Activated CD8-positive, alpha-beta memory T cell treated with anti-CD3 and anti-CD28 coated beads for 48 hours (primary cell): ENCODE measurements around the gene CYSTM1.
A peak's percentile ranks its signal among the peaks of the same experiment; 100 is the strongest.

Source experiments
- DNase-seq, 3 experiments: peaks; one replicate each; pipeline ENCODE4 v3.0.0-alpha.2; 2020; ENCODE audit warnings: low read depth in 2 of 3, low spot score in 2 of 3

CYSTM1 gene, protein sequence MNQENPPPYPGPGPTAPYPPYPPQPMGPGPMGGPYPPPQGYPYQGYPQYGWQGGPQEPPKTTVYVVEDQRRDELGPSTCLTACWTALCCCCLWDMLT

DNA sequence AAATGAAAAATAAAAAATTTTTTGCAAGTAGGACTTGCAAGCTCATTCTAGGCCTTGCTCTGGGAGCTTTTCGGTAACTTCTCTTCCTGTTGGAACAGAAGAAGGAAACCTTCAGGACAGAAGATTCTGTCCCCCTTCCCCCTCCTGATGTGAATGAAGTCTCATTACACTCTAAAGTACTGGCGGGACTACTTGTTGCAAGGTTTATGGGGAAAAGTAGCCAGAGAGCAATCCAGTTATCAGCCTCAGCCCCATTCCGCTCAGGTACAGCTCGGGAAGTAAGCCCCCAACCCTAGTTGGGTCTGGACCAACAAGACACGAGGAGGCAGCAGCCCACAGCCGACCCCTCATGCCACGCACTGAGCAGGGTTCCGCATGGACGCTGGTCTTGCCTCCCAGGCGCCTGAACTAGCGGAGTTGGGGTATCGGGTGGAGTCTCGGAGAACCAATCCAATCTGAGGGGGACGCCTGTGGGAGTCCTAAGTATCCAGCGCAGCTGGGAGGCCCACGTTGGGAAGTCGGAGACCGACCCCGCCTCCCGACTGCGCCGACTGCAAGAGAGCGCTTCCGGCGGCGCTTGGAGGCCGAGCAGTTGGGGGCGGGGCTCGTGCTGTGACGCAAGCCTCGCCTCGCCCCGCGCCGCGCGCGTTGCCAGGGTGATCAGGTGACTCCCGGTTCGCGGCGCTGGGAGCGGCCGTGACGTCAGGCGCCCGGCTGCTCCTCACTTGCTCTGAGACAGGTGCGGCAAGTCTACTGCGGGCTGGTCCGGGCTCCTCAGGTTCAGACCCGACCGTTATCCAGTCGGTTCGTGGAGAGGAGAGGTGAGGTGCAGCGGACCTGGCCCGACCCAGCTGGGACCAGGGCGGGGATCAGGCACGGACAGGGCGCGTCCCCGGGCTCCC, at the start of gene CYSTM1:
CYSTM1 (plus strand) TSS at position 724 of the 902 bp plus-strand sequence. CDS start 19,278 bp downstream, outside the sequence.
- DNase-seq: peak; percentile 82 to 90 (median 85)

DNA sequence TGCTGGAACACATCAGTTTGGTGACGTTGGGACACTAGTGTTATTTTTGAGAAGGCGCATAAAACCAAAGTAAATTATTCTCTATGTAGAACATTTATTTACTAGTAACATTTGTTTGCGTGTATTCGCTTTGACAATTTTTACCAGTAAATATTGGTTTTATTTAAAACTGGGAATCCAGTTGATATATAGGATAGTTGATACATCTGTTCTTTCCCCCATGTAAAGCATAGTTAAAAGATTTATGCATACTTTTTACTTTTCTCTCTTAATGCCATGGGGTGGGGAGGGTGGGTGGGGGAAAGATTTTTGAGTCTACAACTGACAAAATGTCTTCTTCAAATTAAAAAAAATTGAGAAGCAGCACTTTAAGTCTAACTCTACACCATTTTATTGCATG, 49.4 kb upstream of the CYSTM1 start, which contains the start of gene IGIP:
IGIP (plus strand) TSS at position 301 of the 400 bp plus-strand sequence. CDS start 2,540 bp downstream, outside the sequence.
- DNase-seq: no peak

DNA sequence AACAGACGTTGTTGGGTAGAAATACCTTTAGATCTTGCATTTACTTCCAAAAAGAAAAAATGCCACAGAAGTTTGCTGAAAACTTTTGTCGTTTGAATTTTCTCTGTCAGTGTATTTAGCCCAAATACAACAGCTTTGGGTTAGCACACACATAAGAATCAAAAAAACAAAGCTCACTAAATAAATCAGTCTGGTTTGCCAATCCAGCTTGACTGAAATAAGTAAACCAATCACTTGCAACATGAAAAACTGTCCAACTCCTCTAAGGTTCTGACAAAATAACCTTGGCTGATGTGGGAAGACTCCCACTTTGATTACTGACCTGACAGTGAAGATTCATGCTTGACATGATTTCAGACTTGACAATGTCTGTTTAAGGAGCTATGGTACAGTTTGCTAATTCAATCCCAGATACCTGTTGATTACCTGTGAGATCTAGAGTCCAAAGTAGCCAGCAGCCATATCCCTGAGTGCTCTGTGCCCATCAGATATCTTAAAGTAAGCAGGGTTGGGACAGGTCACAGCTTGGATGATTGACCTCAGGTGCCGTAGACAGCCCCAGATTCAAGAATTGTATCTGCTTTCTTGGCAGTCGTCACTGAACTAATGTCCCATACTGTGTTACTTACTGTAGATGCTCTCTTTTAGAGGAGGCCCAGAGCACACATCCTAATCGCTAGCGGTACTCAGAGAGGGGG, 48.5 kb upstream of the CYSTM1 start:
- no peak for DNase-seq

DNA sequence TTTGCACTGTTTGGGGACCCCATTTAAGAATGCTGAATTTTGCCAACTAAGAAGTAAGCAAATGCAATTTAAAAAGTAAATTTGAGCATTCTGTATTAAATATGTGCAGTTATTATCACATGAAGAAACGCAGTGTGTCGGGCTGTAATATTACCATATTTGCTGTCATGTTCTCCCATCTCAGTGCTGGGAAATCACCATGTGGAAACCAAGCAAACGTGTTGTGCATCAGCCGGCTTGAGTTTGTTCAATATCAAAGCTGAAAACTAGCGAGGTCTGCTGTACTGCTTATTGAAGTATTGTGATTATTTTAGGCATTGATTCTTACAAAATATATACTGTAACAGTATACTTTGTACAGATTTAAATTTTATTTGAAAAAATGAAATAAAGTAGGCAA, 46.6 kb upstream of the CYSTM1 start:
- DNase-seq: no peak

DNA sequence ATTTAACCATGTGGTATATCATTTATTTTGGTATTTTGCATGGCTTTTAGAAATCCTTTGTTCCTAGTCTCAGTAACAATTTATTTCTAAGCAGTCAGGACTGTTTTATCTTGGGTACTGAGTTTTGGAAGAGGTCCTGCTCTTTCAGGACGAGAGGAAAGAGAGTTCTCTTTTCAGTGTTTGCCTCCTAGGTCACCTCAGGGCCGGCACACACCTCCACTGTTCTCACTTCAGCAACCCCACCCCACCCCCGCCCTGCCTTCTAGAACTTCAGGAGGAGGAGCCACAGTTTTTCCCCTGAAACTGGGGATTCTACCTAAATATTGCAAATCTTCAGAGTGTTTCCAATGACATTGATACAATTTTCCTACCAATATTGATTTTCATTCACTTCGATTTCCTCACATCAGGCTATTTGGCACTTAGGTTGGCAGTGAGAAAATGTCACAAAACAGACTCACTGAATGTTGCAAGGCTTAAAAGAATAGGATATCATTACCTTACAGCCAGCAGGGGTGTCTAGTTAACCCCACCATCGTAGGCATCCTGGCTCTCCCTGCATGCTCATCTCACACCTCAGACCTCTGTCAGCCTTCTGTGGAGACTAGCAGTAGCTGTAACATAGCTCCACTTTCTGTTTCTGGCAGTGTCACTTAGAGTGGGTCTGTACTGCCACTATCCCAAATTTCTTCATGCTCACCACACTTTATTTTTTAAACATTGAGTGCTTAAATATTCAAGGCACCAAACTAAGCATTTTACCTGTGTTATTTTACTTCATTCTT, 43.8 kb upstream of the CYSTM1 start:
- DNase-seq: no peak

DNA sequence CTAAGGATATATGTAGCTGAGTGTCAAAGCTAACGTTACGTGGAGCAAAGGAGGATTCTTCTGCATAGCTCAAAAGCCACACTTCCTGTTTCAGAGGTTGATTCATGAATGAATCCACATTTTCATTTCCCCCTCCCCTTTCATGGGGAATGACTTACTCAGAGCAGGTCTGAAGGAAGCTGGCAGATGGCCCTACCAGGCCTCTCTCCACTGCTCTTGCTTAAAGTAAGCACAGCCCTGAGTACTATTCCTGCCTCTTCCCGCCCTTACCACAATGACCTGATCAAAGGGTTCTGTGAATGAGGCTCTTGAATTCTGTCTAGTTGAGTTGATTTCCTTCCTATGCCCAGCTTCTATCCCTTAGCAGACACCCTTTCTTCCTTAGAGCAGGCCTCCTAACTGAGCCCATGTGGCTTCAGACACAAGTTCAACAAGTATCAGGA, 43.0 kb upstream of the CYSTM1 start:
- DNase-seq: no peak

DNA sequence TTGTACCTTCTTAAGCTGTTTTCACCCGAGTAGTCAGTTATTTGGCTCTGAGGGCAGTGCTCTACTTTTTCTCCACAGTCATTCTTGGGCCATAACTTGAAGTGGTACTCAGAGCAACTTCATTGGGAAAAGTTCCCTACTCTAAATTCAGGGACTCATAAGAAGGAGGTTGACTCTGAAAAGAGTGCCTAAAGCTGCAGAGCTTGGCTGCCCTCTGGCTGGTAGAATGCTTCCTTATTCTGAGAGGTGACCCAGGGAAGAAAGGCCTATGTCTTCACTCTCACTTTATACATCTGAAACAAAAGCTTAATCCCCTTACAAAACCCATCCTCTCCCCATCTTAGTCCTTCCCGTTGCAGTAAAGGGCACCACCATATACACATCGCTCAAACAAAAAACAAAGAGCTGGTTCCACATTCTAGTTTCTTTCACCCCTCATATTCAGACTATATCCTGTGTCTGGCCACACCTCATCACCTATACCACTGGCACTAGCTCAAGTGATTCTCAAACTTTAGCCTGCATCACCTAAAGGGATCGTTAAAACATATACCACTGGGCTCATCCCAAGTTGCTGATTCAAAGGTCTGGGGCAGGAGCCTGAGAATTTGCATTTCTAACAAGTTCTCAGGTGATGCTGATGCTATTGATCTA, 41.3 kb upstream of the CYSTM1 start:
- DNase-seq: no peak

DNA sequence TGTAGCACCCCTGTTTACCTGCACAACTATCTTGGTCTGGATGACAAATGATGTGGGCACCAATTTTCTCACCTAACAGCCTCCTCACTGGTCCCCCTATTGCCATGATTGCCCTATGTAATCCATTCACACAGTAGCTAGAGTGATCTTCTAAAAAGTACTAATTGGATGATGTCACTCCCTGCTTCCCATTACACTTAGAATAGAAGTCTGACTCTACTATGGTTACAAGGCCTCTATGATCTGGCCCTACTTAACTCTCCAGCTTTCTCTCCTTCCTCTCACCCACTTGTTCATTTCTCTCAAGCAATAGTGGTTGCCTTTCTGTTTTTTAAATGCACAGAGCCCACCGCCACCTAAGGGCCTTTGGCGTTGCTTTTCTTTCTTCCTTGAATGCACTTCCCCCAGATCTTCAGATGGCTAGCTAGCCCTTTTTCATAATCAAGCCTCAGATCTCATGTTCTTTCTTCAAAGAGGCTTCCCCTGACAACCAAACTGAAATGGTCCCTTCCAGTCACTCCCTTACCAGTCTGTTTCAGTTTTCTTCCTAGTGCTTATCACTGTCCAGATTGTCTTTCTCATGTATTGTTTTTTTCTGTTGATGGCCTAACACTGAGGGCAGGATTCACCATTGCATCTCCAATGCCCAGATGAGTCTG, 40.6 kb upstream of the CYSTM1 start:
- no peak for DNase-seq

DNA sequence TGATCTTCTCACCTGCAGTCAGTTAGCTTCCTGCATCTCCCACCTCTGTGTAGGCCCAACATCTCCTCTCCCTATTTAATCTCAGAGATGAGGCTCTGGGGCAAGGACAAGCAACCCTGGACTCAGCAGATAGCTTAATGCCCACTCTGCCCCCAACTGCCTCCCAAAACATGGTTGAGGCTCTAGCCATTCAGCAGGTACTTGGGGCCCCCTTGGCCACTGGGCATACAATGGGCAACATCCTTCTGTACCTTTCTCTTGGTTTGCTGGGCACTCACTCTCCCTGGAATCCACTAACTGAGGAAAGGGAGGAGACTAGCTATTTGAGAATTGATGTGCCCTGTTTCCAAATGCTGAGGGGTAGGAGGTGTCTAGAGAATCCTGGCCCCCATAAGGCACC, 39.9 kb upstream of the CYSTM1 start:
- DNase-seq: no peak

DNA sequence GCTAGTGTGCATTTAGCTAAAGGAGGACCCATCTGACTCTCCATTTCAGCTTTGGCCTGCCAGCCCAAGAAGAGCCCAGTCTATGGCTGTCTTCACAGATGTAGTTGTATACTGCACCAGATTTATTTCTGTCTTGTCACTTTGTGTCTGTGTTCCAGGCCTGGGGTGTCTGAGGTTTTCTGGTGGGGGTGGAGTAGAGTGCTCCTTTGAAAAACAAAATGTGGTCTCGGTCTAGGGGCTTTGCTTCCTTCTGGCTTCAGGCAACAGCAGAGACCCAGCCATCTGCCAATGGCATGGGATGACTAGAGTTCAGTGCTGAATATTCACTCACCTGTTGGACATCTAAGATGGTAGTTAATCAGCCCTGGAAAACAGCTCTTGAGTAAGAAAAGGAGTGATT, 38.4 kb upstream of the CYSTM1 start:
- DNase-seq: no peak

DNA sequence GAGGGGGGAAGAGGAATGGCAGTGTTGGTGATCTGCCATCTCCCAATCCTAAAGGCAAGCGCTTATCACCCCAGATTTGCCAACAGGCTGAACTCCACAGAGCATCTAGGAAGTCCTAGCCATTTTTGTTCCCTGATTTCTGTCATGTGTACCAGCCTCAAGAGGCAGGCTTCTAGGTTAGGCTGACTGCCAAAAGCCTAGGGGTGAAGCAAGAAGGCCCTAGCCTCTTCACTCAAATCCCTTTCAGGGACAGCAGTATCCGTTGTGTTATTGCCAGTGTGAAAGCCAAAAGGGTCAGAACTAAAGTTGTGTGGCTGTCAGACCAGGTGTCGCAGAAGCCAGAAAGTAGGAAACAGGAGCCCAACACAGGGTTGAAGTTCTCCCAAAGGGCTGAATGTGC, 34.6 kb upstream of the CYSTM1 start:
- no peak for DNase-seq

DNA sequence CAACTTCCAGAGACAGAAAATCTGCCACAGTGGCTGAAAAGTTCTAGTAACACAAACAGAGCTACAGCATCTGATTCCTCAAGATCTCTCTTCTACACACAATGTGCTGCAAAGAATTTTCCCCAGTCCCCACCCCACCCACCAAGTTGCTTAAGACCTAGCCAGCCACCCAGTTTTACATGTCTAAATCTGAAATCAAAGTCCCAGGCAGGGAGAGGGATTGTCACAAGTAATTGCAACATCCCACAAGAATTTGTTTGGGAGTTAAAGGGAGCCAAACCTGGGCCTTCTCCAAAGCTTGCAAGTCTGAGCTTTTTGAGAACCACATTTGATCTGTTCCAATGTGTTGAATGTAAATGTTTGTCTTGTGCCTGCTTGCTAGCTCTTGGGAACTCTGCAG, 33.7 kb upstream of the CYSTM1 start:
- DNase-seq: no peak

DNA sequence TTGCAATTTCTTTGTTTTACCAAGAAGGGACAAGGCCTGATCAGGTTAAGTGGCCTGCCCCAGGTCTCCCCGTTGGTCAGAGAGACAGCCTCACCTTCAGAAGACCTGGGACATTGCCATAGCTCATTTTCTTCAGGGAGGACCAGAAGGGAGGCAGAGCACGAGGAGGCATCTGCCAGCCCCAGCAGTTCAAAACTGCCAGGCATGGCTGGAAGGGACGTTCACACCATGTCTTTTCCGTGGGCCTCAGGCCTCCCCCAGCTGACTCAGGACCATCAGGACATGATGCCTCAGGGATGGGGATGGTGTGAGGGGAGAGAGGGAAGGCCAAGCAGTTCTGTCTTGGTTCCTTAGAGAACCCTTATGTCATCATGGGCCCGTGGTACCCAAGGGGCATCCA, 32.7 kb upstream of the CYSTM1 start:
- DNase-seq: no peak

DNA sequence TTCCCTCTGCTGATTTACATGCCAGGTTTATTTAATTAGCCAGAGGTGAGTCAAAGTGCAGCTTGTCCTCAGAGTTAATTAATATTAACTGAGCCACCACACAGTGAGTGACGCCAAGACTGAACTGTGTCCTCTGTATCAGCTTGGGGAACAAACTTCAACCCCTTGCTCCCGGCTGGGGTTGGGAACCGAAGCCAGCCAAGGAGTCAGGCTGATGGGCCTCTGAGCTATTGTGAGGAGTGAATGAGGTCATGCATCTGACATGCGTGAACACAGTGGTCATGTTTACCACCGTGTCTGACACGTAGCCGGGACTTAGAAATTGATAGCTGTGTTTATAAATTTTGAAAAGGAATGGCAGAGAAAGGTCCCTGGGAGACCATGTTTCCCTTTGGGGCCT, 32.1 kb upstream of the CYSTM1 start:
- no peak for DNase-seq

DNA sequence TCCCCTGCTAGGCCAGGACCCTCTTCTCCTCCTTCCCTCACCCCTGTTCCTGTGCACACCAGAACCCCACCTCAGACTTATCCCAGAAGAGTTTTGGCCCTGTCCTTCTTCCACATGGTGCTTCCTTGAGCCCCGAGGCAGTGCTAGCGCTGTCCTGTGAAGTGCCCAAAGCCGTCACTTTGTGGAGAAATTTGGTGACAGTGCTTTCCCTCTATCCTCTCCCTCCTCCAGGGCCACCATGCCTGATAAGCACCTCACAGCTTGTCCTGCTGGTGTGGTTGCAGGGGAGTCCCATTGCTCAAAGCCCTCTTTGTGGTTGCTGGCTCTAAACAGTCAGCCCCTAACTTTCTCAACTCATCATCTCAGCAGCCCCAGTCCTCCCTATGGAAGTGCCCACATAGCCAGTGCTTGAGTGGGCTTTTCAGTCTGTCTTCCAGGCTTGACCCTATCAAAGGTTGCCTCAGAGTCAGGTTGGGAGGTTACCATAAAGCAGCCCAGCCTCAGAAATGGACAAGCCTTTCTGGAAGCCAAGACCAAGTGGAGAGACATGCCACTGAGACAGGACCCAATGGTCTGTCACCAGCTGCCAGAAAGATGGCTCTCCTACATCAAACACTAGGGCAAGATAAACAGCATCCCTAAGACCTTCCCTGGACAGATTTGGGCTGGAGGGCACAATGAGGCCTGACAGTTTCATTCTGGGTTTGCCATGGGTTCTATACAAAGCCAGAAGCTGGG, 31.3 kb upstream of the CYSTM1 start:
- no peak for DNase-seq

DNA sequence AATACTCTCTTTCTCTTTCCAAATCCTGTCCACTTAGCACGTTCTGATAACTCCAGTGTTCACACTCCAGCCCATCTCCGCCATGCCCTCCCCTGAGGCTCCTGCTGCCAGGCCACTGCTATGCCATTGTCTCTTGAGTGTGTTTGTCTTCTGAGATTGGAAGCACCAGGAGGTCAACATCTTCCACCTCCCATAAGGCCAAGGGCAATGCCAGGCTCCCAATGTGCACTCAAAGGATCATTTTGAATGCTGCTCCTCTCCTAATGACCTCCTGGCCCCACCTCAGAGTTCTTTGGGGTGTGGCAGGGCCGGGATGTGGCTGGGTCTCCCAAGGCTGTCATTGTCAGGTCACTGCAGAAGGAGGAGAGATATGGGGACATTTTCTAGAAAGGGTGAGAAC, 29.7 kb upstream of the CYSTM1 start:
- DNase-seq: no peak

DNA sequence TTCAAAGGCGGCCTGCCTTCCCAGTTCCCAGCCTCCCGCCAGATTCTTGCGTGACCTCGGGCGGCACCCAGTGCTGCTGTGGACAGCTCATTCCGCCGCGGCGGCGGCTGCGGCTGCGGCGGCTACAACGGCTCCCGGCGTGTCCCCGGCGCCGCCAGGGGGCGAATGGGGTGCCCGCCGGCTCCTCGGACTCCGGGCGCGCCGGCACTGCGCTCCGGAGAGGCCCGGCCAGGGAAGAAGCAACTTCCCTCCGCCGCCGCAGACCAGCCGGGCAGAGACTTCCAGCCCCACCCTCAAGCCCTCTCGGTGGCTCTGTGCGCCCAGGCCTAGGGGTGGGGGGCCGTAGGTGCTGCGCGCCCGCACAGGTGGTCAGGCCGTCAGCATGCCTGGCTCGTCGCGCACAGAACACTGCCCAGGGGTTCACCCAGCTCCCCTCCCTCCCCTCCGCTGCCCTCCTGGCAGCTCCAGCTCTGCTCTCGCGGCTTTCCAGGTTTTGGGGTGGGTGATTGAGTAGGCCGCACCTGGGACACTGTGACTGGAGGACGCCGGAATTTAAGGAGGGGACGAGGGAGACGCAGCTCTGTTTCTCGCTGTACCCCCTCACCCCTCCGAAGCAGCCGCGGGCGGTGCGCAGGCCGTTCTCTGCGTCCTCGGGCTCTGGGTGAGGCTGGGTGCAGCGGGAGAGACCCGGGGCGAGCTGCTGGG, 29.0 kb upstream of the CYSTM1 start:
- DNase-seq: peak; percentile 20 to 31 (median 30)

DNA sequence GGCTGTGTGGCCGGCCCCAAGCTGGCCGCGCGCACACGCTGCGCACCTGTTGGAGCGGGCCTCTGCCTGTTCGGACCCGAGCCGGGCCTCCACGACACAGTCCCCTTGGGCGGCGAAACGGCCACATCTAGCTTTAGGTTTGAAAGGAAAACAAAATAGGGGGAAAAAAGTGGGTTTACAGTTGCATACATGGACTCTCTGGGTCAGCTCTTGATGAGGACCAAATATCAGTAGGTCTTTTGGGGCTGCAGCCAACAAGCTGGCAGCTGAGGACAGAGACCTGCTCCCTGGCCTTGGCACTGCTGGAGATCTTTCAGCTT, 28.5 kb upstream of the CYSTM1 start:
- DNase-seq: no peak

DNA sequence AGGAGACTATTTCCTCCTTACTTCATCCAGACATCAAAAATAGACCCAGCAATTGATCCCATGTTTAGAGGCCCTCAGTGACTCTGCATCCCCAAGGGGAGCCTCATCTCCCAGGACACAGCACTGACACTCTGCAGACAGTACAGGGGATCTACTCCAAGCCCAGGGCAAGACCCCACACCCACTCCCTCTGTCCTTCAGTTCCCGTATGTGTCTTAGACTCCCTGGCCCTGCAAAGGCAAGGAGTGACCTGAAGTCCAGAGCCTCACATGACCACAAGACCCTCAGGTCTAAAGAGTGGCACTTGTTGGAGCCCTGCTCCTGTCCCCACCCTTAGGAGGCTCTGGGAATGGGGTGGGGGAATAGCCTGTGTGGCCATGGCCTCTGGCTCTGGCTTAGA, 27.5 kb upstream of the CYSTM1 start:
- DNase-seq: no peak
